Mucosa of gallbladder (tissue), 1 donor: Measurements from ENCODE around the gene KIAA1328. TPM values are rescaled to one million over a fixed set of nuclear protein-coding genes. Genes with fewer than 3 reads are reported as not detected.

Source experiments
- DNase-seq: peaks from one replicate; pipeline ENCODE4 v3.0.0-alpha.2; 2020; ENCODE audit warnings: low spot score
- total RNA-seq: library from RNA; stranded (reverse); gene quantifications from one replicate; pipeline ENCODE4 v1.2.1, GENCODE V29; 2021
- donor health status: DM: no; HTN: no; CAD: no.

KIAA1328 gene
- total RNA-seq, 1 donor from 2014 or later = 5.7 TPM

DNA sequence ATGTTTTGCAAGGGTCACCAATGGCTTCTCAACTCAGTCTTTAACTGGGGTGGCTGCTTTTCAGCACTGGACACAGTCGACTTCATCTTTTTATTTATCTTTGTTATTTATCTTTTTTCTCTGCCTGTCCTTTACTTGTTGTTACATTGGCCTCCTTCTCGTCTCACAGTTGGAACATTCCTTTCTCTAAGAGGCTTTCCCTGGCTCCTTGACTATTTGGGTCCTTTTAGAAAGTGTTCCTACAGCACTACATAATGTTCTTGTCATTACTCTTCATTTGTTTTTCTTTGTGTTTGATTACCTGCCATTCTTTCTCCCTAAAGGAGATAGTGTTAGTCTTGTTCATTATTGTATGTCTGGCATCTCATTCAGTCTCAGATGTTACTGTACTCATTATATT, 122.0 kb downstream of the KIAA1328 start:
- DNase-seq = no peak

GRCh38 chr18:36953047-36953446, 124.1 kb downstream of the KIAA1328 start:
- no peak for DNase-seq

- DNase-seq = no peak
Measured at GRCh38 chr18:36960038-36960437, 131.1 kb downstream of the KIAA1328 start.

DNA sequence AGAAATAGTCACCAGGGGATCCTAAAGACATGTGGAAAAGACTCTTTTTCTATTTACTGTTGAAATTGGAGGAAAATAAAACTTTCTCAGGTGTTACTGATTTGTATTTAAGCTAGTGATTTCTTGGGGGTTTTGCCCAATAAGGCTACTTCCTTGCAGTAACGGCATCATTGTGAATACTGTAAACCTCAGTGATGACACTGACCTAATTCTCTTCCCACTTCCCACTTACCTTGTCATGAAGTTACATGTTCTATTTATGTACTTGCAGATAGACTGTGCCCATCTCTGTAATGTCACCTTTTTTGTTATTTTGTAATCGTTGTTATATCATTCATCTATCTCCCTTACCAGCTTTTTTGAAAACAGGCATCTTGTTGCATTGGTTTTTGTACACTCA, 134.5 kb downstream of the KIAA1328 start:
- no peak for DNase-seq

DNA sequence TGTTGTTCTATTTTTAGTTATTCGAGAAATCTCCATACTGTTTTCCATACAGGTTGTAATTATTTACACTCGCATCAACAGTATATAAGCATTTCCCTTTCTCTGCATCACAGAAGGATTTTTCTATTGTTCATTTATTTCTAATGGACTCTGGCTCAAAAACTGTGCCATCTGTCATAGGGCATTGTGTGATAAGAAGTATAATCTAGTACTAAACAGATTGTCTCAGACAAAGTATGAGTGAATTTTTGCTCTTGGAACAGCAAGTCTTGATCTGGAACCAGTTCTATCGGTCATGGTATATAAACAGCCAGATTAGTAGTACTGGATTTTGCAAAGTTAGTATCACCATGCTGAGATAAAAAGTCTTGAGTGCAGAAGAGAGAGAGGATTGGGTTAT, 145.8 kb downstream of the KIAA1328 start:
- no peak for DNase-seq

GRCh38 chr18:36977121-36977520, 148.2 kb downstream of the KIAA1328 start:
- no peak for DNase-seq

- DNase-seq = no peak
Measured at GRCh38 chr18:36993068-36993467, 164.1 kb downstream of the KIAA1328 start.

DNA sequence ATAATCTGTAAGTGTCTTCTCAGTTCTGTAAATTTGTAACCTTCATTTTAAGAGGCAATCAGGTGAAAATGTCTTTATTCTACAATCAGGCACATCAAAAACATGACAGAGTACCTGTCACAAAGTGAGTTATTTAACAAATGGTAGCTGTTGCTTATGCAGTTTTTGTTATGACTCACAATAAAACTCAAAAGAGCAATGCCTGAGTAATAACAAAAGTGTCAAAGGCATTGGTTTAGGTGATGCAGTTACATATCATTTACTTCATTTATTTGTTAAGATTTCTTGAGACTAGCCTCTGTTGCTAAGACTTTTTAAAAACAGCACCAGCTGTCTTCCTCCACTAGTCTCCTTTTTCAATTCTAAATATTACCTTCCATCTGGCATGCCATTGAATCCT, 177.8 kb downstream of the KIAA1328 start:
- no peak for DNase-seq

DNA sequence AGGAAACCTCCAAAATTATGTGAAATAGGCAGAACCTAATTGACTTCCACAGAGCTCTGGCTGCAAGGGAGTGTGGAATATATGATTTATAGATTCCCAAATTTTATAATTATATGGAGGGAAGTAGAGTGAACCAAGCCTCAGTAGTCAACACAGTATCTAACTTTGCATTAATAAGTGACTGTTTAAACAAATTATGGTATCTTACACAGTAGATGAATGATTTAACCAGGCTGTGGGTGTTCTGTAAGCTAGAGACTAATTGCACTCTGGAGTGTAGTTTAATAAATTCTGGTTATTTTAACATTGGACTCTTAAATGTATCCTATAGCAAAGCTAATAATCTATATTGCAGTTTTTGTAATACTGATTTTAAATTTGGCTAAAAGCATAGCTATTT, 183.5 kb downstream of the KIAA1328 start:
- DNase-seq = no peak

DNA sequence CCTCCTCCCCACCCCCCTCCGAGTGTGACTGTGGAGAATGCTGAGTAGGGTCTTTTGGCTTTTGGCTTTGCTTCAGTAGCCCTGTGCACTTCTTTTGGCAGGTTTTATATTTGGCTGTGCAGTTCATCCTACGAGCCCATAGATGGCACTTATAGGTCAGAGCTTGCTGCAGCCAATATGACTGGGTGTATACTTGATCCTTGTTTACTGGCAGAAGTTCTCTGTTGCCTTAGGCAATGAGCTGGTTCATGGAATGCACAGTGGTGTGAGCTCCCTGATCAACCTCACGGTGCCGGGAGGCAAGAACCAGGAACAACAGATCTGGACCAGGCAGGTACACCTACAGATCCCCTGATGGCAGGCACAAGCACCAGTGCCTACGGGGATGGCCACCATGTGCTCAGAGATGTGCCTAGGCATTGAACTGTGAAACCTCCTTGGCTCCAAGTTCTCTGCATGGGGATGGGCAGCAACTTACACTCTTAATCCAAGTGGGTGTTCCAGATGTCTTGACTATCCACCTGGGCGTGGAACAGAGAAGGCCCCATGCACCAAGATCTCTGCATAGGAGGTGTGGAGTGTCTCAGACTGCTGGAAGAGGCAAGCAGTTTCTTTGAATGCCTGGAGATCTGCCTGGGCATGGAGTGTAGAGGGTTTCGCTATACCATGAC, 190.4 kb downstream of the KIAA1328 start:
- DNase-seq = no peak

- DNase-seq = no peak
Measured at GRCh38 chr18:37033419-37033818, 204.5 kb downstream of the KIAA1328 start.

DNA sequence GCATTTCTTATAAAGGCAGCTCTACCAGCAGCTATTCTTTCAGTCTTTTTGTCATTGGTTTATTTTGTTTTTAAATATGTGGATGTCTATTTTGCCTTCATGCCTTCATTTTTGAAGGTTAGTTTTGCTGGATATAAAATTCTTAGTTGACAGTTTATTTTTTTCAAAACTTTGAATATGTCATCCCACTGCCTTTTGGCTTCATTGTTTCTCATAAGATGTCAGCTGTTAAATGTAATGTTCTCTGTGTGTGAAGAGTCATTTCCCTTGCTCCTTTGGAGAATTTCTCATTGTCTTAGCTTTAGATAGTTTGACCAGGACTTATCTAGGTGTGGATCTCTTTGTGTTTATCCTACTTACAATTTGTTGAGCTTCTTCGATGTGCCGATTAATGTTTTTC, 213.5 kb downstream of the KIAA1328 start:
- DNase-seq = no peak

DNA sequence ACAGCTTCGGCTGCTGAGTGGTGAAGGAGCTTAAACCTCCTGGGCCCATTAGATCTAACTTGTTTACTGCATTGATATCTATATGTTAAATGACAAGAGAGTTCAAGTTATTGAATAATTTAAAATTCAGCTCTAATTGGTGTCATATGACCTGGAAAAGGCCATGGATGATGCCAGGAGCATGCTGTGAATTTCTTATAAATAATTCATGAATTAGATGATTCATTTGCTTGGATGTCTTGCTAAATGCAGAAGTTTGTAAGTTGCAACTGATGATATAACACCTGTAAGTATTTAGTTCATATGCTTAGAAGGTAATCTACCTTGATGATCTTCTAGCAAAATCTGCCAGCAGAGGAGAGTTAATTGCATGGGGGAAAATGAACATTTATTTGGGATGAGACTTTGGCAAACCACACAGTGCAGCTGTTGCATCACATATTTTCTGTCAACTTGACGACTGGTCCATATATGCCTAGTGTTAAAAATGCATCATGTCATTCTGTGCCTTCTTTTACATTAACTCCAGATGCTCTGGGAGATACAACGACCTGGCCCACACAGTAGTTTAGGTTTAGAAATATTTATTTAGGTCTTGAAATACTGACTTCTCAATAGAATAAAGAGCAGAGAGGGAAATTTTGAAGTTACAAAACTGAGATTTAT, 226.3 kb downstream of the KIAA1328 start:
- DNase-seq = no peak

- DNase-seq = no peak
Measured at GRCh38 chr18:37064187-37064586, 235.3 kb downstream of the KIAA1328 start.

DNA sequence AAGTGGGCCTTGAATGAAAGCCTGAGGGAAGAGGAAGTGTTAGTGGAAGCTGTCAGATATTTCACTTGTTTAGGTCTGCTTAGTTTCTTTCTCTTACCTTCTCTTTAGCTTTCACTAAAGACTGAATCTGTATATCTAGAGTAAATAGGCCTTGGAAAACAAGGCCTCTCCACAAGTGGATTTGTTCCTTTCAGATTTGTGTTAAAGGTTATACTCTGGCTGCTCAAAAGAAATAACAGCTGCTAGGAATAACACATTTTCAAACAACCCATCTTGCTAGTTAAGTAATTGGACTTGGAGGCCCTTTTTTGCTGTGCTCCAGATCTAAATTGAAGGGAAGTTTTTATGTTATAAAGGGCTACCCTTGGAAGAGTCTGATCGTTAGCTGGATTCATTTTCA, 236.3 kb downstream of the KIAA1328 start:
- no peak for DNase-seq

DNA sequence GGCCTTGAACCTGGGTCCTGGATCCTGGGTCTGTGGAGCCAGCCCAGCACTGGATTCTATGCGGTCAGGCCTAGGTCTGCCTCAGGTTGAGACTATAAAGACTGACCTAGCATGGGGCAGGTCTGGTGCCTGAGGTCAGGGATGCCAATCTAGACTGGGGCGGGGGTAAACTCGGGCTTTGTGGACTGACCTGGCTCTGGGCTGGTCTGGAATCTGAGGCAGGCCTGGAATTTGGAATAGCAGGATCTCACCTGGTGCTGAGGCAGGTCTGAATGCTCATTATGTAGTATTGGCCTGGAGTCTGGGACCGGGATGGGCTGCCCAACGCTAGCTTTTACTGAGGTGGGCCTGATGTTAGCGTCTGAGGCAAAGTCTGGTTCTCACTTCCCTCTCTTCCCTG, 256.0 kb downstream of the KIAA1328 start:
- no peak for DNase-seq

- no peak for DNase-seq
Measured at GRCh38 chr18:37085362-37085761, 256.4 kb downstream of the KIAA1328 start.

- DNase-seq = no peak
Measured at GRCh38 chr18:37107748-37108522, 279.0 kb downstream of the KIAA1328 start.

GRCh38 chr18:37122877-37123276, 293.9 kb downstream of the KIAA1328 start:
- no peak for DNase-seq

DNA sequence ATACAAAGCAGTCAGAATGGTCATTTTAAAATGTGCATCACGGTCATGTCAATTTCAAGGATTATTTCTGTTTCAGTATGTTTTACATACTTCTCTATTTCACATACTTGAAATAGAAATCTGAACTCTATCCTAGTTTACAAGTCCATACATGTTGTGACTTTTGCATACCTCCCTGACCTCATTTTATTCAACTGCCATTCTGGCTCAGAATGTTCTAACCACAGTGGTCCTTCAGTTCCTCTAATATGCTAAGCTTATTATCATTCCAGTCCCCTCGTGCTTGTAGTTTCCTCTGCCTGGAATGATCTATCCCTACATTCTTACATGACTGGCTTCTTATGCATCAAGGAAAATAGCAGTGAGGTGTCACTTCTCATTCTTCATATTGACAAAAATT, 295.6 kb downstream of the KIAA1328 start:
- DNase-seq = no peak

- DNase-seq = no peak
Measured at GRCh38 chr18:37135177-37135576, 306.2 kb downstream of the KIAA1328 start.

DNA sequence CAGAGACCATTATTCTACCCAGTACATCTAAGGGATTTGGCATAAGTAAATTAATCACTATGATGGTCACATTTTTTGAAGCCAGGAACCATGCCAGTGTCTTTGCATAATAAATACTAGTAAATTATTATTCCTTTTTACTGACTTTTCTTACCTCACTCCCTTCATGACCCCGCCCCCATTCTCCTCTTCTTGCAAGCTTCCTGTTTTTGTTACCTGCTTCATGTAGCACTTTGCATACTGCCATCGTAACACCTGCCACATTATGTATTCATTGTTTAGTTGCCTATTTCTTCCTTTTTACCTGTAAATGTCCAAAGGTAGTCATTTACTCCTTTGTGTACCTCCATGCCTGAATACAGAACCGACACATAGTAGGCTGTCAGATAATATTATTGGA, 309.5 kb downstream of the KIAA1328 start:
- DNase-seq = no peak

DNA sequence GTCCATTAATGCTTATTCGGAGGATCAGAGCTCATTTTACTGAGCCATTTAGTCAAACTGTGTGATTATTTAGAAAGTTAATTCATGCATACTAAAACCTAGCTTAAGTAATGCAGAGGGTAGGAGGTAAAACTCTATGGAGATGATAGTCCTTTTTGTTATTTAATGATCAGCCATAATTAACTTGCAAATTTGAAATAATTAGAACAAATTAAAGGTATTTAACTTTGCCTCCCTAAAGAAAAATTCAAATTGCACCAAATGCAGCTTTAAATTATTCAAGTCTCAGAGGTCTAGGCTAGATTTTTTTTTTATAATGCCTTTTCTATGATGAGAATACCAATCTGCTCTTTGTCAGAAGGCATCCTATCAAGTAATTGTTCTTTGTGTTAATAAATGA, 310.9 kb downstream of the KIAA1328 start:
- no peak for DNase-seq
